Mononuclear cell (primary cell): Measurements from ENCODE around the gene SETD1B. TPM values are rescaled to one million over a fixed set of nuclear protein-coding genes. Genes with fewer than 3 reads are reported as not detected.

Experiments used
- H3K27me3 ChIP-seq: 2 replicates; pipeline ENCODE4 v1.6.0; 2011; ENCODE audit warnings: low read length, control low read depth; ENCODE audit not compliant: insufficient read depth
- H3K4me1 ChIP-seq: 2 replicates; pipeline ENCODE4 v1.5.1; 2011; ENCODE audit warnings: mild to moderate bottlenecking, low read length, control low read depth; ENCODE audit not compliant: insufficient read depth
- H3K4me3 ChIP-seq: 2 replicates; pipeline ENCODE4 v1.5.1; 2011; ENCODE audit warnings: mild to moderate bottlenecking, low read length, moderate library complexity
- H3K9me3 ChIP-seq: 2 replicates; pipeline ENCODE4 v1.5.1; 2011; ENCODE audit warnings: low read depth, mild to moderate bottlenecking, control low read depth, low read length
- total RNA-seq: library from RNA; depleted of rRNA; stranded (reverse); fragments of >200 nt; gene quantifications from one replicate; pipeline ENCODE4 v1.2.3, GENCODE V29; 2012

SETD1B gene
- total RNA-seq, 1 donor: 28.4 TPM

DNA sequence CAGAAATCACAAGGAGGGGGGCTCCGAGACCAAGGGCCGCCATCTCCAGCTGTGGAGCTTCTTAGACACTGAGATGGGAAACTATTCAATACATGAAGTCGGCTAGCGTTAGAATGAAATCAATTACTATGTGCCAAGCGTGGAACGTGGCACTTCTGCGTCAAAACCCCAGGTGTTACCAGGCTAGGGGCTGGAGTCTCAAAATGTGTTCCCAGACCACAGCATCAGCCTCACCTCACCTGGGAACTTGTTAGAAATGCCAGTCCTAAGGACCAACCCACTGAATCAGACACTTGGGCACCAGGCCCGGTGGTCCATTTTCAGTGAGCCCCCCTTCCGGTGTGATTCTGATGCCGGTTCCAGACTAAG is 5.0 kb upstream of the SETD1B start:
- no peak overlapping the region for H3K4me3 ChIP-seq
- H3K4me1 ChIP-seq: peaks cover 50% of the 10 kb centered on the region
- no peaks in the 10 kb centered on the region for H3K27me3 ChIP-seq
- H3K9me3 ChIP-seq: no peaks in the 10 kb centered on the region

DNA sequence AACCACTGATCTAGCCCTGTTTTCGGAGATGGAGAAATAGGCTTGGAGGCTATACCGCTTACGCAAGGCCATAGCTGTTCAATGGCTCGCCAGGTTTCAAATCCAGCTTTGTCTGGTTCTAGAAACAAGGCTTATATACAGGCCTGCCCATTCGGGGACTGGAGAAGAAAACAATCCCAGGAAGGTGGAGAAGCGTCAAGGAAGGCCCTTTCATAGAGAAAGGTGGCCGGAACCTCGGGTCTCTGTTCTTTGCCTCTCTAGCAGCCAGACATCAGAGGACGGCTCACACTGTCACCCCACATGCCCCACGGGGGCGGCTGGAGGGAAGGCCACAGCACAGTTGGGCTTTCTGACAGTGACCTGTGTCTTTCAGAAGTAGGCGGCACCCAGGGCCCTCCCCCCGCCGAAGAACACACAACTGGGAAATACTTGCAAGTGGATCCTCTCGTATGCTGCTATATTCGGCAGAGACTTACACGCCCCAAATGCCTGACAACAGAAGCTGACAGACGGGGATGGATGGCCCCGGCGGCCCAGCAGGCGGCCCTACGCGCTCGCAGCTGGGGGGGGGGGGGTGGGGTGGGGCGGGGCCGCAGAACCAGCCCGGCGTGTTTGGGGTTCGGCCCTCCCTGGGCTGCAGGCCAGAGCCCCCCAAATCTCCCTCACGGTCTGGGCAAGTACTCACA is 4.5 kb upstream of the SETD1B start:
- H3K27me3 ChIP-seq: no peaks in the 10 kb centered on the region
- peak overlapping the region; percentile 98 for H3K4me3 ChIP-seq
- peaks cover 45% of the 10 kb centered on the region for H3K4me1 ChIP-seq
- H3K9me3 ChIP-seq: no peaks in the 10 kb centered on the region

DNA sequence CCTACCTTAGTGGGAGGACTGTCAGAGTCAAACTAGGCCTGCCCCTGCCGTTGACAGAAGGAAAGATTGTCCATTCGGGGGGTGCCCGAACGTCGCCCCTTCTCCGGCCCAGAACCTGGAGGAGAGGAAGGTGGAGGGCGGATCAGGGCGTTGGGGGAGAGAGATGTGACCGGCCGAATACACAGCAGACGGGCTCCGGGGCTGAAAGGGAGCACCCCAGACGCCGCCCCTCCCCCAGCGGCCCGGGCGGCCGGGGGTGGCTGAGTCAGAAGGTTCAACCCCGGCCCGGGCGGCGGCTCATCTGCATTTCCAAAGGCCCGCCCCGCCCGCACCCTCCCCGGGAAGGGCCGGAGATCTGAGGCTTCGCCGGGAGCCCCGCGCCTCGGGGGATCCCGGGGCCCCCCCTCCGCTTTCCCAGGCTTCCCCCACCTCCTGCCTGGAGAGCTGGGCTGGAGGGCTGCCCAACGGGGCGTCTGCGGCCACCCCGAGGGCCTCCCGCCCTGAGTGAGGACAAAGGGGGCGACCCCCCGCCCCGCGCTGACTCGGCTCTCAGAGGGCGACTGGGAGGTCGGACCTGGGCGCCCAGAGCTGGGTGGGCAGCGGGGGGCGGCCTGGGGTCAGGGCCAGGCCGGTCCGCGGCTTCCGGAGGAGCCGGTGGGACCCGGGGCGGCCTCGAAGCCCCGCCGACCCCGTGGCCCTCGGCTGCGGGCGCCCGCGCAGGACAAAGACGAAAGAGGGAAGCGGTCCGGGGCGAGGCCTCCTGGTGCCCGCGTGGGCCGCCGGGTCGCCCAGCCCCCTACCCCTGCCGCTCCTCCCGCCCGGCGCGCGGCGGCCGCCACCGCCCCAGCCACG is 3.7 kb upstream of the SETD1B start:
- Histone ChIP-seq H3K27me3 (no peaks in the 10 kb centered on the region), H3K9me3 (no peaks in the 10 kb centered on the region), H3K4me1 (peaks cover 38% of the 10 kb centered on the region), H3K4me3 (peak overlapping the region; percentile 98)

DNA sequence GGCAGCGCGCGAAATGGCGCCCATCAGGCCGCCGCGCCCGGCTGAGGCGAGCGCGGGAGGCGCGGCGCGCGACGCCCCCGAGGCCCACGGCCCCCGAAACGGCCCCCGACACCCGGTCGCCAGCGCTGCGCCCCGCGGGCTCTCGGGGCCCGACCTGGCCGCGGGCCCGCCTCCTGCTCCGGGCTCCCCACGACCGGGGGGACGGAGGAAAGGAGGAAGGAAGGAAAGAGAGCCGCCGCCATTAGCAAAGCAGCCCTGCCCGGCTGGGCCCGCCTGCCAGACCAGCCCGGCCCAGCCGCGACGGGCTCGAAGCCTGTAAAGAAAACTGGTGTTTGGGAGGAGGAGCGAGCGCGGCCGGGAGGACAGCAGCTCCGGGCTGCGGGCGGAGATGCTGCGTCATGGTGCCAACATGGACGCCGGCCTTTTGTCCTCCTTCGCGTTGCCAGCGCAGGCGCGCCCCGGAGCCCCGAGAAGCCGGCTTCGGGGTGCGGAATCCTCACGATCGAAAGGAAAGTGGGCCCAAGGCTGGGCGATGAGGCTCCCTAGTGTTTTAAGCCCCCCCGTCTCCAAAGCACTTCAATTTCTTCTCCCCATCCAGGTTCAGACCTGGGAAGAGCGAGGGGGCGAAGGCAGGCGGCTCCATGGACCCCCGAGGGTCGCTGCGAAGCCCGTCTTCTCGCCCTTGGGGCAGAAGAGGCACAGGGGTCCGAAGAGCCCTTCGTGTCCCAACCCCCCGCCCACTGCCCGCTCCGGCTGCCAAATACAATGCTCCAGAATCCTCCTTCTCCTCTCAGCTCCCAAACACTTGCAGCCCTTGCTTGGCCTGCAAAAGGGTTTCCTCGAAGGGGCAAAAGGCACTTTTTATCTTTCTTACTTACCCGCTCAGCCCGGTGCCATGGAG is 2.9 kb upstream of the SETD1B start:
- peaks cover 40% of the 10 kb centered on the region for H3K4me1 ChIP-seq

DNA sequence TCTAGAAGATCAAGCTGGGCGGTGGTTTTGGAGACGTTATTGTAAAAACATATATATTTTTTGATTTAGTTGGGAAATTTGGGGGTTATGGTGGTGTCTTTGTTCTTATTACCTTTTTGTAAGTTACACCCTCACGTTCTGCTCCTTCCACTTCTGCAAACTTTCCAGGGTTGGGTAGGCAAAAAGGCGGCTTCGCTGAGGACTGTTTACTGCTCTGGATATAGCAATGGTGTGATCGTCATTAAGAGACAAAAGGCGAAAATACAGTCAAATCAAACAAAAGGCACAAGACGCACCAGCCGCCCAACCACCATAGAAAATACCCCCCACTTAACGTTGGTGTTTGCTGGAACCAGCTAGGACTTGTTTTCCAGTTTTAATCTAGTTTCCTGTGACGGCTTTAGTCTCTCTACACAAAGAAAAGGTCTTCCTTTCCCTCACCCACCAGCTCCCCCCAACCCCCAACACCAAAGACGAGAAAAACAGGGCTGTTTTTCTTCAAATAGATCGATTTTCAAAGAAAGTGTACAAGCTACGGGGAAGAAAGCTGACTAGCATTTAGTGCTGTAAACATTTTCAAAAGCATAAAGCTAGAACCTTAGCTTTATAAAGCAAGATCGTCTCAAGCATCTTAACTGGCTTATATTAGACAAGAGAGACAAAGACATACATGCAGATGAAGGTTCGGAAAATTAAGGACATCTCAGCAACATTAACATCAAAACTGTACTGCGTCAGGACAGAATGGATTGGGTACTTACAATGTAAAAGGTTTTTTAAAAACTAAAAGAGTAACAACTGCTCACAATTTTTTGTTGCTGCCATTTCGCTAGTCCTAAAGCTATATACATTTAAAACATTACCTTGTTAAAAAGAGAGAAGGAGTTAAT is 2.0 kb upstream of the SETD1B start:
- peak overlapping the region; percentile 98 for H3K4me3 ChIP-seq
- H3K27me3 ChIP-seq: no peaks in the 10 kb centered on the region
- no peaks in the 10 kb centered on the region for H3K9me3 ChIP-seq
- H3K4me1 ChIP-seq: peaks cover 43% of the 10 kb centered on the region

More for the DNA sequence above, 2.9 kb upstream of the SETD1B start:
- no peaks in the 10 kb centered on the region for H3K9me3 ChIP-seq
- H3K4me3 ChIP-seq: peak overlapping the region; percentile 98
- H3K27me3 ChIP-seq: no peaks in the 10 kb centered on the region

DNA sequence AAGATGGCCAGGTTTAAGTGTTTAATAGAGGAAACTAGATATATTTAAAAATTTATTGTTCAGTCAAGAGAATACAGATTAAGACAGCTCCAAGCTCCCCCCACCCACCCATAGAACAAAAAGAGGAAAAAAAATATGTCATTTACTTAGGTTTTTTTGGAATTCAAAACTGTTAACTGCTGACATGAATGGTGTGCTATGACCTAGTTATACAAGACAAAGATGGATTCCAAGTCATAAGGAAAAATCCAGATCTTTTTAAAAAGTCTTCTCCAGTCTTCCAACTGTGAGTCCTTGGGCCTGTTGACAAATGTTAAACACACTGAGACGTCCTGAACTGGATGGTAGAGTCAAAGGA is 1.3 kb upstream of the SETD1B start:
- H3K9me3 ChIP-seq: no peaks in the 10 kb centered on the region
- H3K4me3 ChIP-seq: peak overlapping the region; percentile 98
- H3K27me3 ChIP-seq: no peaks in the 10 kb centered on the region
- peaks cover 43% of the 10 kb centered on the region for H3K4me1 ChIP-seq

DNA sequence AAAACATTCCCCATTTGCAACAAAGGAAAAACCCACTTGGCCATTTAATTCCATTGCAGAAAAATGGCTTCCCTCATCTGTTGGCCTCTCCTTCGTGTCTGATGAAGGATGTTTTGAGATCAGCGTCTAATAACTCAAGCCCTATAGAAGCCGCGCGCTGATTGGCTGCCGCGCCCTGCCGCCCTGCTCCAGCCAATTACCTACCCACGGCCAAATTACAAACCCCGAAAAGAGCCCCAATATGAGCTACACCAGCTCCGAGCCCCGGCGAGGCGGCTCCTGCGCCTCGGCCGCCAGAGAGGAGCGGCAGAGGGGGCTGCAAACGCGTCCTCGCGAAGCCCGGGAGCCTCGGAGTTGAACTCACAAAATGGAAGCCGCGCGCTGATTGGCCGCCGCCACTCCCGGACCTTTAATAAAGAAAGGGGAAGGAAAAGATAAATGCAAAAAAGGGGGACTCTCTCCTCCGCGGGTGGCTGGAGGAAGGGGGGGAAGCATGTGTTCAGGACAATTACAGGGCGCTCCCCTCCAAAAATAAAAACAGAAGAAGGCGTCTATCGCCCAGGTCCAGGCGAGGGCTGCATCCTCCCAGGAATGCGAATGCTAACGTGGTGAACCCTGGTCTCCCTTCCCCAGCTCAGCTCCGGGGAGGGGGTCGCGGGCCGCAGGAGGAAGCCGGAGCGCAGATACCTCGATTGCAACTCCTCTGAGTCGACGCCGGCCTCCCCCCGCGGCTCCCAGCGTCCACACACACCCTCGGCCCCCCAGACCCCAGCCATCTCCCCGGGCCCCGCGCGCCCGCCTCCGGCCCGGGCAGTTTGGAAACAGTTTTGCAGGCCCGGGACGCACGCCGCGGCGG is 738 bp upstream of the SETD1B start:
- Histone ChIP-seq H3K9me3 (no peaks in the 10 kb centered on the region), H3K4me1 (peaks cover 43% of the 10 kb centered on the region), H3K4me3 (peak overlapping the region; percentile 98), H3K27me3 (no peaks in the 10 kb centered on the region)

DNA sequence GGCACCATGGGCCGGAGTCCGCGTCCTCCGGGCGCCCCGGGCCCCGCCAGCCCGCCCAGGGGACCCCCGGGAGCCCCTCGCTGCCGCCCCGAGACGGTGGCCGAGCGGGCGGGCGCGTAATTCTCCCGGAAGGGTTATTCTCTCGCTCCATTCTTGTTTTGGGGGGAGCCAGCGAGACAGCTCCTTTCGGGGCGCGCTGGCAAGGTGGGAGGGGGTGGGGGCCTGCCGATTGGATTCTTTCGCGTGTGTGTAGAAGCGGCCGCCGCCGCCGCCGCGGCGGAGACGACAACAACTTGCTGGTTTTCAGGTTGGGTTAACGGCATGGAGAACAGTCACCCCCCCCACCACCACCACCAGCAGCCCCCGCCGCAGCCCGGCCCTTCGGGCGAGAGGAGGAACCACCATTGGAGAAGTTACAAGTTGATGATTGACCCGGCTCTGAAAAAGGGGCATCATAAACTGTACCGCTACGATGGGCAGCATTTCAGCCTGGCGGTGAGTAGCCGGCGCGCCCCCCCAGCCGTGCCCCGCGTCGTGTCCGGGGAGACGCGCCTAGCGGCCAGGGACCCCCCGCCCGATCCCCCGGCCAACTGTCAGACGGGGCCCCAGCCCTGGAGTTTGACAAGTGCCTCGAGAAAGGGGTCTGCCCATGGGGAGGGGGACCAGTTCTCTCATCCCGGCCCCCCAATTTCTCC is 755 bp downstream of the SETD1B start:
- Histone ChIP-seq H3K27me3 (no peaks in the 10 kb centered on the region), H3K4me3 (peak overlapping the region; percentile 98), H3K4me1 (peaks cover 34% of the 10 kb centered on the region), H3K9me3 (no peaks in the 10 kb centered on the region)

DNA sequence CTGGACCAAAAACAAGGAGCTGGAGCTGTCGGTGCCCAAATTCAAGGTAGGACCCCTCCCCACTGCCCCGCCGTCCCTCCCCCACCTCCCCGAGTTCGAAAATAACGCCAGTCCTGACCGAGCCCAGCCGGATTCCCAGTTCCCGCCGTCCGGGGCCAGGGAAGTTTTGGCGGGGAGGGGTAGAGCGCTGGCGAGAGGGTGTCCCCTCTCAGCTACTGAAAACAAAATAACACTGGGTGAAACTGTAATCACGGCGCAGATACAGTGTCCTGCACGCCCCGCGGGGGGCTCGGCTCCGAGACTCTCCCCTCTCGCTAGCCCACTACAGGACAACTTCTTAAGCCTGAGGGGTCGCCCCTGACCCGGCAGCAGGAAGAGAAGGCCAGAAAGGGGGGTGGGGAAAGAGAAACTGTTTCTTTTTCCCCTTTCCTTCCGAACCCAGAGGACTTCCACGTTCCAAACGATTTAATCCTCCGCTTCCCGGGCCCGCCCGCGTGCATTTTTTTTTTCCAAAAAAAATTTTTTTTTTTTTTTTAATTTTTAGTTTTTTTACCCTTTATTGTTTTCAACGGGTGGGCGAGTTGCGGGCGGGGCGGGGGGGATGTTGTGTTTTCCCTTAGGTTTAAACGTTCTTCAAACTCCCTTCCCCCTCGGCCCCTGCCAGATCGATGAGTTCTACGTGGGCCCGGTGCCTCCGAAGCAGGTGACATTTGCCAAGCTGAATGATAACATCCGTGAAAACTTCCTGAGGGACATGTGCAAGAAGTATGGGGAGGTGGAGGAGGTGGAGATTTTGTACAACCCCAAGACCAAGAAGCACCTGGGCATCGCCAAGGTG is 1.6 kb downstream of the SETD1B start:
- Histone ChIP-seq H3K27me3 (no peaks in the 10 kb centered on the region), H3K4me1 (peaks cover 38% of the 10 kb centered on the region), H3K4me3 (peak overlapping the region; percentile 98), H3K9me3 (no peaks in the 10 kb centered on the region)

DNA sequence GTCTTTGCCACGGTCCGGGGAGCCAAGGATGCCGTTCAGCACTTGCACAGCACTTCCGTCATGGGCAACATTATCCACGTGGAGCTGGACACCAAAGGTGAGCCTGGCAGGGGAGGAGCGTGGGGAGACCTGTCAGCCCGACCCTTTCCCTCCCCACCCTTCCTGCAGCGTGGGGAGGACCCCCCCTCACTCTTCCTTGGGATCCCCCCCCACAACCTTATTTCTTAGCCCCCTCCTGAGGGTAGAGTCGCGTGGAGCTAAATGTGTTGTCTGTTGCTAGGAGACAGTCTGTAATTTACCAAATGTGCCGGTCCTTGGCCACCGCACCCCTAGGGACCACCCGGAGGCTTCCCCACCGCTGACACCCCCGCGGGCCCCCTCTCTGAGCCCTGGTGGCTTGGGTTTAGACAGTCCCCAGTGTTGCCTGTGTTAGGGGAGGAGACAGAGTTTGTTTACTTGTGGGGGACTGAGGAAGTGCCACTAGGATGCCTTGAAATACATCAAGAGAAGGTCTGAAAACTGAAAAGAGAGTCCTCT is 2.3 kb downstream of the SETD1B start:
- Histone ChIP-seq H3K9me3 (no peaks in the 10 kb centered on the region), H3K27me3 (no peaks in the 10 kb centered on the region), H3K4me1 (peaks cover 45% of the 10 kb centered on the region), H3K4me3 (peak overlapping the region; percentile 98)

DNA sequence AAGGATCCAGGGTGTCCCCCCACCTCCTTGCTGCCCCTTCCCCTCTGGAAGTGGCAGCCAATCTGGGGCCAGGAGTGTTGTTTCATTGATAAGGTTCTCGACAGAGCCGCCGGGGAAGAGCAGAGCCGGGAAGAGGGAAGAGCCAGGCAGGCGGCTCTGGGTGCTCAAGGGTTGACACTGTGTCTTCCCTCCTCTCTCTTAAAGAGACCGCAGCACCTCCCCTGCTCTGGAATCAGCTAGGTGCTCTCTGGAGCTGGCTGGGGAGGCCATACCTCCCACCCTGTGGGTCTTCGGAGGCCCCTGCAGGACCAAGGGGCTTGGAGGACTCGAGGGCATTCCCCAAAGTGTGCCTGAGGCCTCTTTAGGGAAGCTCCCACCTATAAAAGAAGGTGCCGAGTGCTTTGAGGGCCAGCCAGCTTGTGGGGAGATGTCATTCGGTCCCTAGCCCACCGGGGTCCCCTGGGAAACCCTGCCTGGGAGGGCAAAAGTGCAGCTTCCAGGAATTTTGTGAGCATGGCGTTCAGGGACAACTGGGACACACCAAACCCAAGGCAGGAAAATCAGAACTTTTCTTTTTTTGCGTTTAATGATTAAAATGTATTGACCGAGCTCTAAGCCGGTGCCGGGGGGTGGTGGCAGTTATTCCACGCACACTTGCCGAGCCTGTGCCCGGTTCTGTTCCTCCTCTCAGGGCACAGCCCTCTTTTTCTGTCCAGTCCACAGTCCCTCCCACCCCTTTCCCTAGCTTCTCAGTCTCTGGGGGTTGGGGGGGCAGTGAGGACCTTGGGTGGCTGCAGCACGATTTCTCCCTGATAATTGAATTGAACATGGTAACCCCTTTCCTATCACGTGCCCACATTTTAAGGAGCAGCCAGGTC is 3.0 kb downstream of the SETD1B start:
- peaks cover 52% of the 10 kb centered on the region for H3K4me1 ChIP-seq

More for the DNA sequence above, 3.0 kb downstream of the SETD1B start:
- no peaks in the 10 kb centered on the region for H3K27me3 ChIP-seq
- no peaks in the 10 kb centered on the region for H3K9me3 ChIP-seq
- H3K4me3 ChIP-seq: peak overlapping the region; percentile 98
